ENCODE results near the gene ZBTB24.

GRCh38 chr6:109450801-109451200, 32.2 kb downstream of the ZBTB24 start:
- TF ChIP-seq POLR2A (IDR thresholded peaks at IDR 0.05; ENCODE audit: low read depth, low read length) (no peak), CTCF (IDR thresholded peaks at IDR 0.05; ENCODE audit: extremely low read depth in 1 of 2, insufficient read depth in 1 of 2, low read depth in 1 of 2, low read length in 2 of 2) (no peak), MAX (IDR thresholded peaks at IDR 0.05; ENCODE audit: insufficient read depth, insufficient read length) (no peak), POLR2AphosphoS5 (IDR thresholded peaks at IDR 0.05; ENCODE audit: insufficient read depth, low read depth, low read length) (no peak), JUN (IDR thresholded peaks at IDR 0.05; ENCODE audit: borderline replicate concordance, insufficient read depth, insufficient read length, low read depth) (no peak), GATA2 (IDR thresholded peaks at IDR 0.05; ENCODE audit: insufficient read depth, insufficient read length, low read depth, low read length) (no peak)

All from endothelial cell of umbilical vein (primary cell).